ENCODE measurements around the gene TAAR9.

GRCh38 chr6:132499757-132500156 is 38.3 kb upstream of the TAAR9 start:
- no peak for TF ChIP-seq EZH2 (IDR thresholded peaks at IDR 0.05; ENCODE audit: insufficient read depth, poor library complexity, severe bottlenecking)
- TF ChIP-seq EZH2phosphoT487 (IDR thresholded peaks at IDR 0.05; ENCODE audit: insufficient read depth, low read depth), result no peak
